Right lobe of liver (tissue), 4 donors: ENCODE data around the gene RIC1.

Source experiments
- POLR2A ChIP-seq: fragments of 450-650 bp; IDR thresholded peaks from one replicate; pipeline ENCODE4 v1.6.1; 2017; ENCODE audit warnings: antibody characterized with exemption, mild to moderate bottlenecking
- TF ChIP-seq, protein P1 (sequence below), 4 donors: fragments of 200-600 bp in 3 of 4; fragments of 450-650 bp in 1 of 4; IDR thresholded peaks; one replicate each; pipeline versions ENCODE4 v1.5.1 to v1.8.0; 2016 to 2022; ENCODE audit warnings: antibody characterized with exemption in 4 of 4, mild to moderate bottlenecking in 2 of 4
- donor health status: DM: no; HTN: no; CAD: no.
- donor health status: DM: no; HTN: no; CAD: no.
- donor health status: DM: no; HTN: yes; CAD: no.

DNA sequence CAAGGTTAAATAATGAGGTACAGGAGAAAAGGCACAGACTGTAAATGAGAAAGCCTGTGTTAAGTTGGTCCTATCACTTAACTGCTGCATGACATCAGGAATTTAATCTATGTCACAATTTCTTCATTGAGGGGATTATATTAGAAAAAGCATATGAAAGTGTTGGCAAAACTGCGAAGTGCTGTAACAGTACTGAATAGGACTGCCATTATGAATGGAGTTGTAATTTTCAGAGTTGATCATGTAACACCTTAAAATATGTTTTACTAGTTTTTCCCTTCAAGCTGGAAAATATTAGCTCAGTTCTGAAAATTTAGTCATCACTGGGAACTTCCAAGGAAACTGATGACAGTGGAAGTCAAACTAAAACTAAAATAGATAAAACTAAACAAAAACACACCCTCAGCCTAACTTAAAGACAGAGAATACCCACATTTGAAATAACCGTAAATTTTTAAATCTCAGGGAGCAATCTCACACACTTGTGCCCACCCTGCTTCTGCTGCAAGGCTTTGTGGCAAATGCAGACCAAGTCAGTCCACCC, 158.9 kb downstream of the RIC1 start:
- TF ChIP-seq, protein P1, sequence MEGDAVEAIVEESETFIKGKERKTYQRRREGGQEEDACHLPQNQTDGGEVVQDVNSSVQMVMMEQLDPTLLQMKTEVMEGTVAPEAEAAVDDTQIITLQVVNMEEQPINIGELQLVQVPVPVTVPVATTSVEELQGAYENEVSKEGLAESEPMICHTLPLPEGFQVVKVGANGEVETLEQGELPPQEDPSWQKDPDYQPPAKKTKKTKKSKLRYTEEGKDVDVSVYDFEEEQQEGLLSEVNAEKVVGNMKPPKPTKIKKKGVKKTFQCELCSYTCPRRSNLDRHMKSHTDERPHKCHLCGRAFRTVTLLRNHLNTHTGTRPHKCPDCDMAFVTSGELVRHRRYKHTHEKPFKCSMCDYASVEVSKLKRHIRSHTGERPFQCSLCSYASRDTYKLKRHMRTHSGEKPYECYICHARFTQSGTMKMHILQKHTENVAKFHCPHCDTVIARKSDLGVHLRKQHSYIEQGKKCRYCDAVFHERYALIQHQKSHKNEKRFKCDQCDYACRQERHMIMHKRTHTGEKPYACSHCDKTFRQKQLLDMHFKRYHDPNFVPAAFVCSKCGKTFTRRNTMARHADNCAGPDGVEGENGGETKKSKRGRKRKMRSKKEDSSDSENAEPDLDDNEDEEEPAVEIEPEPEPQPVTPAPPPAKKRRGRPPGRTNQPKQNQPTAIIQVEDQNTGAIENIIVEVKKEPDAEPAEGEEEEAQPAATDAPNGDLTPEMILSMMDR (IDR thresholded peaks at IDR 0.05), result no peak
- TF ChIP-seq POLR2A, result no peak
